H7 (cell line): ENCODE measurements around the gene MIGA2. TPM values are rescaled to one million over a fixed set of nuclear protein-coding genes. Genes with fewer than 3 reads are reported as not detected.
A peak's percentile ranks its signal among the peaks of the same experiment; 100 is the strongest.

Source experiments
- DNase-seq: peaks from one replicate; pipeline ENCODE4 v3.0.0; 2012
- H3K27me3 ChIP-seq: 2 replicates; pipeline ENCODE4 v1.6.0; 2011; ENCODE audit warnings: mild to moderate bottlenecking, low read length; ENCODE audit not compliant: control insufficient read depth, insufficient read depth
- H3K36me3 ChIP-seq: replicated peaks from 2 replicates; pipeline ENCODE4 v1.5.1; 2011; ENCODE audit warnings: low read length; ENCODE audit not compliant: control insufficient read depth, insufficient read depth
- H3K4me3 ChIP-seq: 2 replicates; pipeline ENCODE4 v1.5.1; 2011; ENCODE audit warnings: low read depth, mild to moderate bottlenecking, control low read depth, low read length, moderate library complexity; ENCODE audit not compliant: insufficient read depth
- total RNA-seq: library from RNA; depleted of rRNA; stranded (reverse); fragments of >200 nt; shearing (Covaris generic); gene quantifications from 2 replicates; pipeline ENCODE4 v1.2.3, GENCODE V29; 2014

MIGA2 gene
- total RNA-seq, 1 experiment from 2014 or later, result 26.4 TPM

DNA sequence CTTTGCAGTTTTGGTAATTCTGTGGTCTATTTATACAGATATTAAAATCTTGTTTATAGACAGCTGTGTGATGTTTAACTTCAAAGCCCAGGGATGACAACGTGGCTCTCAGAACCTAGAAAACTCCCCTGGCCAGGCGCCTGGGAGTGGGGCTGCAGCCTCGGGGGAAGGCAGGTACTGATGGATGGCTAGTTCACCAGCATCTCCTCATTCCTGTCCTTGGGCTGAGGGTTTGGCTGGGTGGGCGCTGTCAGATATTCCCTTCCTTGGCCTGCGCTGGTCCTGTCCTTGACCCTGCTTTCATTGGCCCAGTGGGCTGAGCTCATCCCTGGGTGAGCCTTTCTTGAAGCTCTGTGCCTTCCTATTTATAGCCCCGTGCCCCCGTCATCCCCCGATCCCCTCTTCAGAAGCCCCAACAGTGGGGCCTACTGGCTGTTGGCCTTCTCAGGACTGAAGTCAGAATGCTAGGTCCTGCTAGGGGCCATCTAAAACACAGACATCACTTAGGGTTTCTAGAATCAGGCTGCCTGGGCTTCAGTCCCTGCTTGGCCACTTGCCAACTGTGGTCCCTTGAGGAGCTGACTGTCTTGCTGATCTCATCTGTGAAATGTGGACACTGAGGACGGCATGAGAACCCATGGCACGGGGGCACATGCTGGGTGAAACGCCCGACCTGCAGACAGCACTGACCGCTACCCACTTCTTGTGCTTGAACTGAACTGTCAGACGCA lies 29.2 kb upstream of the MIGA2 start:
- Histone ChIP-seq H3K36me3 (peaks cover 29% of the 10 kb centered on the region), H3K27me3 (no peaks in the 10 kb centered on the region), H3K4me3 (no peak overlapping the region)
- DNase-seq, result no peak

DNA sequence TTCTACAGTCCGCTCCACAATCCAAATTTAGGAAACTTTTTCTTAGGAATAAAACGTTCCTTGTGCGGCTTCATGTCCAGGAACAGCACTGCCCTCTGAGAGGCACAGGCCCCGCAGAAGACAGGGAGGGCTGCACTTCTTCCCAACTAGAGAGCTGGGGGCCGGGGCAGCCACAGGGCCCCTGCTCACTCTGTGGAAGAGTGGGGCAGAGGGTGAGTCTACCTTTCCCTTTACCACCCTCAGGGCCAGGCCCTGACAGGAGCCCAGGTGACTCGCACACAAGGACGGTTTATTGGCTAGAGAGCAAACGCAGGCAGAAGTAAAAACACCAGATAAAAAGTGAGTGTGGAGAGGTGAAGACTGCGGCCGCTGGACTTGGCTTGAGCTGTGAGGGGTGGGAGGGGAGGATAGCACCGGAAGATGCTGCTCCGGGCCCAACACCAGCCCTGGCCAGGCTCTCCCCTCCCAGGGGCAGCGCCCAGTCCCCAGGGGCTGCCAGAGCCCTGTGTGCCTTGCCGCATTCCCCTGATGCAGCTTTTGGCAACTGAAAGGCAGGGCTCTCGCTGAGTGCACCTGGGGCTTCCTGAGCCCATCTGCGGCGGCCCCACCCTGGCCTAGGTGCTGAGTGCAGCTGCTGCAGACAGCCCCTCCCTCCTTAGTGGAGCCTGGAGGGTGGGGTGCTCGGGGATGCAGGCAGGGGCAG lies 28.5 kb upstream of the MIGA2 start:
- no peak overlapping the region for H3K4me3 ChIP-seq
- DNase-seq, result peak; percentile 62
- H3K36me3 ChIP-seq, result peaks cover 26% of the 10 kb centered on the region
- no peaks in the 10 kb centered on the region for H3K27me3 ChIP-seq

DNA sequence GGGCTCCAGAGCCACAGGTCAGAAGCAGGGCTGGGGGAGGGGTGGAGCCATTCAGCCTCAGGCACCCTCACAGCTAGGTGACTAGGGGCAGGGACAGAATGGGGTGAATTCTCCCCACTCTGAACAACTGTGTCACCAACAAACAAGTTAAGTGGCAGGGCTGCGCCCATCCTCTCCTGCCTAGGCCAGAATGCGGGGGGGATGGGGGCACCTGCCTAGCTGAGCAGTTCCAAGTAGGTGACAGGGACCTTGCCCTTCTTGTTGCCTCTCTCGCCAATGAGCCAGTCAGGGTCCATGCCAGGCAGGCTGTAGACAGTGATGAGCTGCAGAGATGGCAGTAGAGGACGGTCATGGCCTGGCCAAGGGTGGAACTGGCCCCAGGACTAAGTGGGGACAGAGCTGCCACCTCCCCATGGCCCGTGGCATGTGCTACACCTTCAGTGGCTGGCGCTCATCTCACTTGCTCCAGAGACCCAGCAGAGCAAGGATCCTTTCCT lies 27.9 kb upstream of the MIGA2 start:
- no peak overlapping the region for H3K4me3 ChIP-seq
- peaks cover 25% of the 10 kb centered on the region for H3K36me3 ChIP-seq
- no peaks in the 10 kb centered on the region for H3K27me3 ChIP-seq
- DNase-seq, result peak; percentile 41

DNA sequence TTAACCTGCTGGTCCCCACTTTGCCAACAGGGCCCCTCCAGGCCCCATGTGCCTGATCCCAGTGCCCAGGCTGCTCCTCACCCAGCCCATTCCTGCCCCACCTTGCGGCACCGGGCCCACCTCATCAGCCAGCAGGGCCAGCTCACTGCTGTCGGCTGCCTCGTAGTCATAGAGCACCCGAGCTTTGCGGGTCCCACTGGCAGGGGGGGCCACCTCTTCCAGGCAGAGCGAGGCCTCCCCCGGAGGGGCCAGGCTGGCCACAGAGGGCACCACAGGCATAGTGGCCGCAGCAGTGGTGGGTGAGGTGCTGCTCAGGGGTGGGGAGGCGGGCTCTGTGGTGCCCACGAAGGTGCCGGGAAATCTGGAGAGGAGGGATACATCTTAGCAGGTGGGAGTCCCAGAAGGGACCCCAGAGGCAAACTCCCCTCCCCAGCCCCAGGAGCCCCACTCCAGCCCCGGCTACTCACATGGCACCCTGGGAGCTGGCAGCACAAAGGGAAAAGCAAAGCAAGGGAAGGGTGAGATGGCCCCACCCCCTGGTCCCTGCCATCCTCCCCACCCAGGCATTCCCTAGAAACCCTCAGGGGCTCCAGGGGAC lies 27.3 kb upstream of the MIGA2 start:
- peak; percentile 61 for DNase-seq
- no peaks in the 10 kb centered on the region for H3K27me3 ChIP-seq

DNA sequence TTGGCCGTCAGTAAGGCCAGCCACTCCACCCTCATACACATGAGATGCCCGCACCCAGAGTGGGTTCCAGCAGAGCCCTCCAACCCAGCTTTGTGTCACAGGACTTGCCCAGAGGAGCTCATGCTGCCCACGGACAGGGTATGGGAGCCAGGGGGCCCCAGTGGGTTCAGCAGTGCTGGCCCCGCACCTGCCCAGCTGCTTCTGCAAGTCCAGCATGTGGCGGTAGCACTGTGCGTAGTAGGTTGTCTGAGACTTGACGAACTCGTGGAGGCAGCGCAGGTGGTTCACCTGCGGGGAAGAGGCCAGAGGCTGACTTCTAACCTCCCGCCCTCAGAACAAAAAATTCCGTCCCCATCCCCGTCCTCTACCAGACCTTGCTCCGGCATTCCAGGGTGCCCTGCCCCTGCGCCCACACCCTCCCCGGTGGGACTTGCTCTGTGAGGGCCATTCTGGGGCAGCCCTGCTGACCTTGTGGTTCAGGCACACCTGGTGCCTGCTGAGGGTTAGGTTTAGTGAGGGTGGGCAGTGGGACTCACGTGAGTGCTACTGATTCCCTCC lies 26.8 kb upstream of the MIGA2 start:
- DNase-seq, result peak; percentile 59
- peaks cover 29% of the 10 kb centered on the region for H3K36me3 ChIP-seq
- no peaks in the 10 kb centered on the region for H3K27me3 ChIP-seq
- no peak overlapping the region for H3K4me3 ChIP-seq

More for the DNA sequence above, 27.3 kb upstream of the MIGA2 start:
- H3K36me3 ChIP-seq, result peaks cover 26% of the 10 kb centered on the region
- H3K4me3 ChIP-seq, result no peak overlapping the region

DNA sequence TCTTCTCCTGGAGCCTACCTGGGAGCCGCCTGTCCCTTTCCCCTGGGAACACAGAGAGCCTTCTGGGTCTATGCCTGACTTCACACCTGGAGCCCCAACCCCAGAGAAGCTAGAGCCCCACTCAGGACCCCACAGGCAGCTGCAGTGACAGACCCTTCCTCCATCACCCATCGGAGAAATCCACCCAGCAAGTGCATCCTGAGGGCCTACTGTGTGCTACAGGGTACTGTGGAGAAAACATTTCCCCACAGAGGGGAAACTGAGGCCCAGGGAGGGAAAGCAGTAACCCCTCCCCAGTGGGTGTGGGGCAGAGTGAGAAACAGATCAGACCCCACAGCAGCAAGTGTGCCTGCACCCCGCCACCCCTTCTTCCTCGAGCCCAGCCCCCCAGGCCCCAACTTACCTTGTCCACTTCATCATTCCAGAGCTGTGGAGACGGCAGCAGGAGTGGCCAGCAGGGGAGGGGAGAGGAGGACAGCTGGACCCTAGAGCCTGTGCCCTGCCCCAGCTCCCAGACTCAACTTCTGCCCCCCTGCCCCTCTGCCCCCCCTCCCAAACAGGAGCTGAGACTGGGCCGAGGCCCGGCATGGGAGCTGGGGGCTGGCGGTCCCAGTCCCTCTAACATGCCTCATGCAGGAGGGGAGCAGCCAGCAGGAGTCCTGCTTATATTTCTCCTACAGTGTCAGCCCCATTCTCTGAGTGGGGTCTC lies 26.0 kb upstream of the MIGA2 start:
- Histone ChIP-seq H3K27me3 (no peaks in the 10 kb centered on the region), H3K36me3 (peaks cover 27% of the 10 kb centered on the region), H3K4me3 (no peak overlapping the region)
- DNase-seq, result peak; percentile 44

DNA sequence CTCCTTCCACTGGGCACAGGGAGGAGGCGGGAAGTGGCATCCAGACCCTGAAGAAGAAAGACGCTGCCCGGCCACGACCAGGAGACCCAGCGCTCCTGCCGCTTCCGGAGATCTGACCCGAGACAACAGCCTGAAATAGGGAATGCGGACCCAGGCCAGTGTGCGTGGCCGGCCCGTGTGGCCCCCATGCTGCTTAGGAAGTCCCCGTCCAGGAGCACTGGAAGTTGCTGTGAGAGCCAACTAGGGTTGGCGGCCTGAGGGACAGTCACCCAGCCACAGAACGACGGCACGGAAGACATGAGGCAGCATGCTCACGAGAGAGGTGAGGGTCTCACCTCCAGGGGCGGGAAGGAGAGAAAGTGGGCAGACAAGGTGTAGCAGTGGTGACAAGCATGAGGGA lies 25.3 kb upstream of the MIGA2 start:
- Histone ChIP-seq H3K4me3 (no peak overlapping the region), H3K27me3 (no peaks in the 10 kb centered on the region), H3K36me3 (peaks cover 22% of the 10 kb centered on the region)
- DNase-seq, result peak; percentile 46

DNA sequence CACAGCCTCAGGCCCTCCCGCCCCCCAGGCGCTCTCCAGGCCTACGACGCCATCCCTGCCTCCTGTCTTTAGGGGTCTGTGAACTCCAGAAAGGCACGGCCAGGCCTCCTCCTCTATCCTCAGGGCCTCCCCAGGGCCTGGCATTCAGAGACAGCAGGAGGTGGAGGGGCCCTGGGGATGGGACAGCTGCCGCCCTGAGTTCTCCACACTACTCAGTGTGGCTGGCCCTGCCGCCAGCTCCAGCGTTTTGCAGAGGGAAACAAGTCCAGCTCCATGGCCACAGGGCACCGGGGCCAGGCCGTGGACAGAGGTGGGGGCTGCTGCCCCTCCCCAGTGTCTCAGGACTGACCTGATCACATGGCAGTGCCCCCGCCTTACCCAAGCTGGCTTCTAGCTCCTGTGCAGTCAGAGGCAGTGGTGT lies 24.7 kb upstream of the MIGA2 start:
- Histone ChIP-seq H3K27me3 (no peaks in the 10 kb centered on the region), H3K36me3 (peaks cover 22% of the 10 kb centered on the region), H3K4me3 (no peak overlapping the region)
- peak; percentile 60 for DNase-seq

DNA sequence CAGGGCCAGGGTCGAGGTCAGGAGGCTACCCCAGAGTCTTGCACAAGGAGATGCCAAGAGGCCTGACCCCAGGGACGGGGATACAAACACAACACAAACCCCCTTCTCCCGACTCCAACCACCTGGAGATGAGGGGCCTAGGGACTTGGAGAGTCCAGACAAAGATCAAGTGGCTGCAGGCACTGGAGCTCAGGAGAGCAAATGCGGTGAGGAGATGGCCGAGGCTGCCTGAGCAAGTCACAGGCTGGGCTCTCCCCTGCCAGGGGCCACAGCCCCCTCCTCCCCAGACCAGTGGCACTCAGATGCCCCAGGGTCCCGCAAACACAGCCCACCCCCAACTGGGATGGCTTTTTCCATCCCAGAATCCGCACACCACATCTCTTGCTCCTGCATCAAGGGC lies 24.1 kb upstream of the MIGA2 start:
- Histone ChIP-seq H3K4me3 (no peak overlapping the region), H3K36me3 (peaks cover 22% of the 10 kb centered on the region), H3K27me3 (no peaks in the 10 kb centered on the region)
- peak; percentile 57 for DNase-seq

DNA sequence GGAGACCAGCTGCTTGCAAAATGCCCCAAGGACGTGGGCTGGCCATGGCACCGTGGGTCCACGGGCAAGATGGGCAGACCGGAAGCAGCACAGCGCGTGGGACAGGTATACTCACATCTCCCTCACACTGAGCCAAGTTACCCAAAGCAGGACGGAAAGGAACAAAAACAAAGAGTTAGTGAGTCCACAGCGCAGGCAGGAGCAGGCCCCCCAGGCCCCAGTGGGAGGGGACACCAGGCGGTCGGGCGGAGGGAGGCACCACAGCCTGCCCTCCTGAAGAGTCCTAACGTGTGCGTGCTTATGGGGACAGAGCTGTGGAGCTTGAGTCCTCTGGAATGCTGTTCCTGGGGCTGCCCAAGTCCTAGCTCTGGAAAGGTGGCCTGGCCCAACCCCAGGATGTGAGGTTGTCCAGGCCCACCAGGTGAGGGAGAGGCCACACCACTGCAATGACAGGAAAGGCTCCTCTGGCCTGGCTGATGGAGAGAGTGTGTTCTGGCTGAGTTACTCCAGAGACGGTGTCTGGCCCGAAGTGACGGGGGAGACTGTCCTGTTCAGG lies 23.5 kb upstream of the MIGA2 start:
- Histone ChIP-seq H3K36me3 (peaks cover 19% of the 10 kb centered on the region), H3K4me3 (no peak overlapping the region), H3K27me3 (no peaks in the 10 kb centered on the region)
- DNase-seq, result peak; percentile 49

DNA sequence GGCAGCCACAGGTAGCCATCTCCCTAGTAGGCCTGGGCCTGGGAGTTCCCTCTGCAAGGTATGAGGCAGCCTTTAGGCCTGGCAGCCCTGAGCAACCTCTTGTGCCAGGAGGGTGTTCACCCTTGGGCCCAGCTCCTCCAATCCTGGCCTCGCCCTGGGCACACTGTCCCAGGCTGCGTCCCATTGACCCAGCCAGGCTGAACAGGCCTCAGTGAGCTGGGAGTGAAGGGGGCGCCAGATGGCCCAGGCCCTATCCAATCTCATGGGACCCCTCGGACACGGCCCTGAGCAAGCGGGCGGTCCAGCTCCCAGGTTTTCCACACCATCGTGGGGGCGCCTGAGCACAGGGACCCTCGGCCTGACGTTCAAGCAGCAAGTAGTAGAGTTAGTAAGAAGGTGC lies 22.8 kb upstream of the MIGA2 start:
- H3K36me3 ChIP-seq, result peaks cover 17% of the 10 kb centered on the region
- H3K27me3 ChIP-seq, result no peaks in the 10 kb centered on the region
- peak; percentile 50 for DNase-seq
- no peak overlapping the region for H3K4me3 ChIP-seq

DNA sequence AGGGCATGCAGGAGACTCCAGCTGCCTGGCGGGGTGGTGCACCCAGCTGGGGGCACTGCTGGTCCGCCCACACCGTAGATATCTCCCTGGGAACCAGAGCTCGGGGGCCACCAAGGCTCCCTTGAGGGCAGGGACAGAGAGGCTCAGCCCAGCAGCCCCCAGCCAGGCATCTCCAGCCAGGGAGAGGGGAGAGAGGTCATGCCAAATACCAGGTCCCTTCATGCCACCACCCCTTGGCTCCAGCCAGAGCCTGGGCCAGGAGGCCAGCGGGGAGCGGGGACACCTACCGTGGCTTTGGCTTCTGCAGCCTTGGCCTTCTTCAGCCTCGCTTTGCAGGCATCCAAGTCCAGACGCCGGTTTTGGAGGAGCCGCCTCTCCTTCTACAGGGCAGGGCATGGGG lies 22.3 kb upstream of the MIGA2 start:
- no peak overlapping the region for H3K4me3 ChIP-seq
- no peaks in the 10 kb centered on the region for H3K27me3 ChIP-seq
- peaks cover 16% of the 10 kb centered on the region for H3K36me3 ChIP-seq
- peak; percentile 41 for DNase-seq

DNA sequence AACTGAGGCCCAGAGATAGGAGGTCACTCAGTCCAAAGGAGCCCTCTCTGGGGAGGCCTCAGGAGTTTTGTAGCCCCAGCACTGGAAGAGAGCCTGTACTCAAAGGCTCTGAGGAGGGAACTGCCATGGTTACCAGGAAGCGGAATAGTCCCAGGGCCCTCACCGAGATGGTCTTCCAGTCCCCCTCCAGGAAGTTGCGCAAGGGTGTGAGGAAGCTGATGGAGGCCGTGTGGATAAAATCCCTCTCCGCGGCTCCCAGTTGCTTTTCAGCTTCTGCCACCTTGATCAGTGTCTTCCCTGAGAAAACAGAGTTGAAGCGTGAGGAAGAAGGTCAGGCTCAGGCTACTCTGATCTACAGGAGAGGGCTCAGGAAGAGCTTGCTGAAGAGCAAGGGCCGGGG lies 21.8 kb upstream of the MIGA2 start:
- Histone ChIP-seq H3K36me3 (peaks cover 16% of the 10 kb centered on the region), H3K27me3 (no peaks in the 10 kb centered on the region), H3K4me3 (no peak overlapping the region)
- no peak for DNase-seq

DNA sequence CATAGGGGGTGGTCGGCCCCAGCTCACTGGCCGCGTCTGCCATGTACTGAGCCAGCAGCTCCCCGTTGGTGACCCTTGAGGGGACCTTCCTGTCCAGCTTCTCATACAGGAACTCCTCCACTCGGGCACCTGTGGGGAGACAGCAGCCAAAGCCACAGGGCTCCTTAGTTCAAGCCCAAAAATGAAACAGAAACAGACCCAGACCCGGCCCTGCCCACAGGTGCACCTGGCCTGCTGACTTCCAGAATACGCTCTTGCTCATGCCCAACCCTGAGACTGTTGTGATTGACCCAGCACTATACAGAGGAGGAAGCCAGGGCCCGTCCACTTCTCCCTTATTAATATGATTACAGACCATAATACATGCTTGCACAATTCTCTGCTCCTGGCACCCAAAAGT lies 15.3 kb upstream of the MIGA2 start:
- no peak for DNase-seq
- H3K27me3 ChIP-seq, result no peaks in the 10 kb centered on the region
- peaks cover 1% of the 10 kb centered on the region for H3K36me3 ChIP-seq
- no peak overlapping the region for H3K4me3 ChIP-seq
